Suprapubic skin (tissue), 4 donors: ENCODE results near the gene ADISSP. TPM values are rescaled to one million over a fixed set of nuclear protein-coding genes. Genes with fewer than 3 reads are reported as not detected.
A peak's percentile ranks its signal among the peaks of the same experiment; 100 is the strongest.

Experiments
- DNase-seq, 2 donors: peaks; one replicate each; pipeline ENCODE4 v3.0.0-alpha.2; 2019; ENCODE audit warnings: low spot score in 2 of 2
- H3K27ac ChIP-seq: fragments of 200-600 bp; sonication (generic); one replicate; pipeline ENCODE4 v1.5.1; 2019
- H3K27me3 ChIP-seq: fragments of 200-600 bp; sonication (generic); one replicate; pipeline ENCODE4 v1.5.1; 2019
- H3K36me3 ChIP-seq: fragments of 200-600 bp; sonication (generic); one replicate; pipeline ENCODE4 v1.5.1; 2019
- H3K4me1 ChIP-seq: fragments of 200-600 bp; sonication (generic); one replicate; pipeline ENCODE4 v1.5.1; 2019
- H3K4me3 ChIP-seq: fragments of 200-600 bp; sonication (generic); one replicate; pipeline ENCODE4 v1.5.1; 2019; ENCODE audit warnings: mild to moderate bottlenecking
- H3K9me3 ChIP-seq: fragments of 200-600 bp; sonication (generic); one replicate; pipeline ENCODE4 v1.5.1; 2019
- CTCF ChIP-seq, 2 donors: fragments of 200-600 bp in 1 of 2; fragments of 450-650 bp in 1 of 2; sonication (generic) in 1 of 2; IDR thresholded peaks; one replicate each; pipeline ENCODE4 v1.5.1; 2016 to 2019; ENCODE audit warnings: antibody characterized with exemption in 2 of 2, mild to moderate bottlenecking in 1 of 2, moderate library complexity in 1 of 2
- EP300 ChIP-seq: sonication (generic); formaldehyde crosslinking; IDR thresholded peaks from one replicate; pipeline ENCODE4 v1.6.1; 2017; ENCODE audit warnings: antibody characterized with exemption
- POLR2A ChIP-seq, 2 donors: fragments of 450-650 bp; IDR thresholded peaks; one replicate each; pipeline ENCODE4 v1.6.1; 2017; ENCODE audit warnings: antibody characterized with exemption in 2 of 2, mild to moderate bottlenecking in 2 of 2, moderate library complexity in 2 of 2
- POLR2AphosphoS5 ChIP-seq, 3 donors: sonication (generic); formaldehyde crosslinking; IDR thresholded peaks; one replicate each; pipeline ENCODE4 v1.6.1; 2017; ENCODE audit warnings: antibody characterized with exemption in 3 of 3
- WGBS: methylation state at CpG from one replicate; pipeline ENCODE4 v1.1.5; 2018; 5-methylcytosine and 5-hydroxymethylcytosine counted together
- total RNA-seq, 4 donors: library from RNA; depleted of rRNA; stranded (reverse); fragments of >200 nt; gene quantifications; one replicate each; pipeline ENCODE4 v1.1.0, GENCODE V29; 2016

Gene ADISSP
- total RNA-seq, 4 donors from 2014 or later: 8.4 to 20.3 (median 18.9) TPM

- no peaks in the 10 kb centered on the region for H3K9me3 ChIP-seq
- no peak for DNase-seq
- no peak overlapping the region for H3K4me3 ChIP-seq
- no peaks in the 10 kb centered on the region for H3K36me3 ChIP-seq
- no peak overlapping the region for H3K27ac ChIP-seq
- no peaks in the 10 kb centered on the region for H3K27me3 ChIP-seq
- 79% methylated on average over 4 of the region's 4 CpGs for WGBS
- no peak for TF ChIP-seq POLR2A (IDR thresholded peaks at IDR 0.05)
- peak in 1 of 2 donors; percentile 66 for TF ChIP-seq CTCF (IDR thresholded peaks at IDR 0.05)
- H3K4me1 ChIP-seq: peaks cover under 1% of the 10 kb centered on the region
Observed at GRCh38 chr20:3716195-3716834, 51.2 kb downstream of the ADISSP start.

GRCh38 chr20:3714092-3714491 lies 53.5 kb downstream of the ADISSP start:
- Histone ChIP-seq H3K4me1 (peaks cover 15% of the 10 kb centered on the region), H3K4me3 (no peak overlapping the region), H3K27ac (no peak overlapping the region), H3K9me3 (no peaks in the 10 kb centered on the region), H3K27me3 (no peaks in the 10 kb centered on the region), H3K36me3 (no peaks in the 10 kb centered on the region)
- DNase-seq: no peak
- TF ChIP-seq POLR2AphosphoS5 (IDR thresholded peaks at IDR 0.05): no peak
- no peak for TF ChIP-seq CTCF (IDR thresholded peaks at IDR 0.05)
- no peak for TF ChIP-seq POLR2A (IDR thresholded peaks at IDR 0.05)
- no peak for TF ChIP-seq EP300
- WGBS: 74% methylated on average over 4 of the region's 4 CpGs

GRCh38 chr20:3712279-3712873 lies 55.2 kb downstream of the ADISSP start, which contains the start of gene SIGLEC1:
SIGLEC1 (minus strand) TSS chr20:3712600; CDS start chr20:3707128, 5,472 bp downstream.
- Histone ChIP-seq H3K27ac (no peak within 1 kb of the TSS), H3K4me3 (peak within 1 kb of the TSS; percentile 17), H3K36me3 (no peaks in the 10 kb centered on the region), H3K4me1 (peaks cover 15% of the 10 kb centered on the region), H3K27me3 (no peaks in the 10 kb centered on the region), H3K9me3 (no peaks in the 10 kb centered on the region)
- TF ChIP-seq CTCF (IDR thresholded peaks at IDR 0.05) (no peak), EP300 (no peak), POLR2AphosphoS5 (IDR thresholded peaks at IDR 0.05) (no peak), POLR2A (IDR thresholded peaks at IDR 0.05) (no peak)
- no peak for DNase-seq
- 85% methylated on average over 12 of the region's 15 CpGs for WGBS

- H3K9me3 ChIP-seq: no peaks in the 10 kb centered on the region
- no peak overlapping the region for H3K27ac ChIP-seq
- TF ChIP-seq CTCF (IDR thresholded peaks at IDR 0.05): no peak
- TF ChIP-seq POLR2A (IDR thresholded peaks at IDR 0.05): no peak
- TF ChIP-seq EP300: no peak
- no peak for TF ChIP-seq POLR2AphosphoS5 (IDR thresholded peaks at IDR 0.05)
- DNase-seq: no peak
- 74% methylated on average over 4 of the region's 4 CpGs for WGBS
- H3K27me3 ChIP-seq: no peaks in the 10 kb centered on the region
- H3K36me3 ChIP-seq: no peaks in the 10 kb centered on the region
- peaks cover 15% of the 10 kb centered on the region for H3K4me1 ChIP-seq
- H3K4me3 ChIP-seq: peak overlapping the region; percentile 17
Observed at GRCh38 chr20:3711484-3711941, 56.0 kb downstream of the ADISSP start.

GRCh38 chr20:3710703-3711483 lies 56.7 kb downstream of the ADISSP start:
- Histone ChIP-seq H3K27me3 (no peaks in the 10 kb centered on the region), H3K36me3 (no peaks in the 10 kb centered on the region), H3K4me1 (peaks cover 15% of the 10 kb centered on the region), H3K4me3 (peak overlapping the region; percentile 17), H3K27ac (no peak overlapping the region), H3K9me3 (no peaks in the 10 kb centered on the region)
- peak in 1 of 2 donors; percentile 91 for DNase-seq
- WGBS: 24% methylated on average over 9 of the region's 18 CpGs
- TF ChIP-seq EP300 (no peak), CTCF (IDR thresholded peaks at IDR 0.05) (peak; percentile 87 to 92)
